ENCODE results near the gene PLCXD3.

- no peak for TF ChIP-seq CTCF (IDR thresholded peaks at IDR 0.05)
- TF ChIP-seq SIN3A (IDR thresholded peaks at IDR 0.05; ENCODE audit: borderline replicate concordance, insufficient read depth, low read depth, low read length) = no peak
Observed at GRCh38 chr5:41559184-41559583, 48.8 kb upstream of the PLCXD3 start.

All from Panc1 (cell line).